LNCaP clone FGC (cell line): ENCODE data around the gene LMLN.

Experiments used
- DNase-seq: peaks from one replicate; pipeline ENCODE4 v3.0.0-alpha.2; 2011; ENCODE audit warnings: low read depth
- H3K4me3 ChIP-seq: 2 replicates; pipeline ENCODE4 v1.5.1; 2011; ENCODE audit warnings: mild to moderate bottlenecking, low read depth, low read length, control low read depth
- CTCF ChIP-seq: IDR thresholded peaks from 2 replicates; pipeline ENCODE4 v1.5.1; 2012; ENCODE audit warnings: mild to moderate bottlenecking; ENCODE audit not compliant: control insufficient read depth, insufficient read depth; ENCODE audit errors: extremely low read depth

LMLN gene

GRCh38 chr3:198065897-198066296 lies 105.9 kb downstream of the LMLN start:
- TF ChIP-seq CTCF, result no peak
- DNase-seq, result no peak
- no peak overlapping the region for H3K4me3 ChIP-seq

- no peak for TF ChIP-seq CTCF
- DNase-seq, result no peak
- no peak overlapping the region for H3K4me3 ChIP-seq
Measured at GRCh38 chr3:198067416-198067815, 107.4 kb downstream of the LMLN start.

DNA sequence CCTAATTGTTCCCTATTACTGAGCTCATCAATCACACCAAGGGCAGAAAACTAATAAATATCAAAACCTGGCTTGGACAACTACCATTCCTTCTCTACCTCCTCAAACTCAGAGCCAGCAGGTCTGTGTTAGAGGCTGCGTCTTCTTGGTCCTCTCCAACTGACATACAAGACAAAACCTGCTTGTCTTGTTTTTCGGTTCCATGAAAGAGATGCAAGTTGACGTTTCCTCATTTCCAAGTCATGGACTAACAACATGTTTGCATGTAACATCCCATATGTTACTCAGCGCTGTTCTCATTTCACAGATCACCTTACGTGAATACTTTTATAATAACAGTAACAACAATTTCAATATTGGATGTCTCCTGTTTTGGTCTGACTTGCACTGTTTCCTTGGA lies 110.9 kb downstream of the LMLN start:
- H3K4me3 ChIP-seq, result no peak overlapping the region
- no peak for TF ChIP-seq CTCF
- DNase-seq, result peak; percentile 75

- H3K4me3 ChIP-seq, result no peak overlapping the region
- no peak for TF ChIP-seq CTCF
- DNase-seq, result no peak
Measured at GRCh38 chr3:198071602-198072287, 111.7 kb downstream of the LMLN start.

DNA sequence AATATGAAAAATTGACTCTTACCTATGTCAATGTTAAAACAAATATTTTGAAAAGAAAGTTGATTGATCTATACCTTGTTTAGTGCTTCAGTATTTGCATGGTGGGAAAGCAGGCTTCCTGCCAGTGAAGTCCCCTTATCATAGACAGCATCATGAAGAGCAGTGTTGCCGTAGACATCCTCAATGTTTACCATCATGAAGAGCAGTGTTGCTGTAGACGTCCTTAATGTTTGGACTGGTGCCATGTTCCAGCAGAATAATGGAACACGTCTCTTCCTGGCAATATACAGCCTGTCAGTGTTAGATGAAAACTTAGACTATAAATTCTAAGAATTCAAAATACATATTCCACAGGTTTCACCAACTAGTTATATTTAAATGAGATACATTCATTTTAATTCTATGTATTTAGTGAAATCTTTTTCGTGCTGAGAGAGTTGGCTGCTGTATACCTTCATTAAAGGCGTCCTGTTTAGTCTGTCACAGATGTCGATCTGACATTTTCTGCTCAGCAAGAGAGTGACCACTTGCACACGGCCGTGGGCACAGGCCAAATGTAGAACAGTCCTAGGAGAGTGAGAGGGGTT lies 116.8 kb downstream of the LMLN start:
- DNase-seq, result no peak
- no peak overlapping the region for H3K4me3 ChIP-seq
- TF ChIP-seq CTCF, result no peak

DNA sequence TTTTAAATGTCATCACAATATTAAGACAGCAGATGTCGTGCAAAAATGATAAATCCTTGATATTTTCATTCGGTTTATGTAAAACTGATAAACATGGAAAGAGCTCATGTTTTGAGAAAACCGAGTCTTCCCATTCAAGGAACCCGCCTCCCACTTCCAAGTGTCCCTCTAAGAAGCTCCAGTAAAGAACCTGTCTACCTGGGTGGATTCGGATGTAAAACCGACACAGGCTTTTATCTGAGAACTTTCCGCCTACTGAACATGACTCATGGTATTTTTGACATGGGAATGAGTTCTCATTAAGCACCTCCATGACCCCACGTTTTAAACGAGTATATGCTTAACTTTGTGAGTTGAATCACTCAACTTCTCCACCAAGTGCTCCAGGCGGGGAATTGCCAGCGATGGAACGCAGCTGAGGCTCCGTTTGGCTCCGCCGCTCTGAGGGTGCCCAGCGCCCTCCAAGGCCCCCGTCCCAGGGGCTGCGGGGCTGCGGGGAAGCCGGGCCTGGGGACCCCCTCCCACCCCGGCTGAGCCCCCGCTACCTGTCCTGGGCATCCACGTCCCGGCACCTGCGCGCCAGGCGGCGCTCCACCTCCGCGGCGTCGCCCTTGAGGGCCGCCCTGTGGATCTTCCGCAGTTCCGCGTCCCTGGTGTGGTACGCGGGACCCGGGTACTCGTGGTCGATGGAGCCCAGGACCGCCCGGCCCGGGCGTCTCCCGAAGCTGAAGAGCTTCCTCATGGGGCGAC lies 119.9 kb downstream of the LMLN start:
- H3K4me3 ChIP-seq, result 0 out of 2 replicates have a peak overlapping the region, but pooled peaks have one; percentile 14
- no peak for DNase-seq
- TF ChIP-seq CTCF, result peak; percentile 37; the same call in 1 of the 2 replicates
